HG02938 (cell line): Measurements from ENCODE around the gene RAD51D.
"Not testable (repeated sequence)": the region's sequence is repeated elsewhere in the genome, so short reads cannot be mapped to it uniquely, and the experiment has no call there.

Source experiments
- ATAC-seq: cut with Tn5 transposase; IDR thresholded peaks from one replicate; pipeline ENCODE4 v1.9.1; 2021; ENCODE audit warnings: mild to moderate bottlenecking, moderate library complexity; ENCODE audit not compliant: unreplicated experiment

The RAD51D gene

GRCh38 chr17:35069311-35069710, 50.3 kb downstream of the RAD51D start:
- no peak for ATAC-seq

GRCh38 chr17:35068249-35068648, 51.4 kb downstream of the RAD51D start:
- no peak for ATAC-seq

- ATAC-seq: no peak
These were observed 53.8 kb downstream of the RAD51D start for GRCh38 chr17:35065880-35066279.

GRCh38 chr17:35064516-35065215, 55.0 kb downstream of the RAD51D start:
- ATAC-seq: no peak

GRCh38 chr17:35063514-35064223, 56.0 kb downstream of the RAD51D start, which contains the start of gene RFFL:
TSS of gene RFFL (minus strand) at chr17:35063707. CDS start at chr17:35026553, 37,154 bp downstream.
- ATAC-seq: peak; percentile 78

GRCh38 chr17:35062308-35062707, 57.4 kb downstream of the RAD51D start:
- ATAC-seq: no peak

- no peak for ATAC-seq
These were observed 62.2 kb downstream of the RAD51D start for GRCh38 chr17:35057332-35057915.

GRCh38 chr17:35056013-35056412, 63.6 kb downstream of the RAD51D start:
- no peak for ATAC-seq

GRCh38 chr17:35053204-35053603, 66.5 kb downstream of the RAD51D start:
- ATAC-seq: no peak

GRCh38 chr17:35052780-35053179, 66.9 kb downstream of the RAD51D start:
- ATAC-seq: no peak

- no peak for ATAC-seq
These were observed 67.4 kb downstream of the RAD51D start for GRCh38 chr17:35052241-35052610.

- ATAC-seq: no peak
These were observed 68.0 kb downstream of the RAD51D start for GRCh38 chr17:35051579-35052240.

- peak; percentile 54 for ATAC-seq
These were observed 68.5 kb downstream of the RAD51D start for GRCh38 chr17:35051183-35051578.

- no peak for ATAC-seq
These were observed 69.5 kb downstream of the RAD51D start for GRCh38 chr17:35050170-35050569.

GRCh38 chr17:35048685-35049379, 70.8 kb downstream of the RAD51D start:
- no peak for ATAC-seq

GRCh38 chr17:35046740-35047283, 72.8 kb downstream of the RAD51D start:
- ATAC-seq: peak; percentile 57

- no peak for ATAC-seq
These were observed 73.4 kb downstream of the RAD51D start for GRCh38 chr17:35046245-35046644.

GRCh38 chr17:35045458-35045979, 74.1 kb downstream of the RAD51D start:
- not testable (repeated sequence) for ATAC-seq

- no peak for ATAC-seq
These were observed 75.5 kb downstream of the RAD51D start for GRCh38 chr17:35044181-35044580.
